HCT116 (cell line): ENCODE measurements around the gene POLR2A. TPM values are rescaled to one million over a fixed set of nuclear protein-coding genes. Genes with fewer than 3 reads are reported as not detected.
"Not testable (repeated sequence)": the region's sequence is repeated elsewhere in the genome, so short reads cannot be mapped to it uniquely, and the experiment has no call there.

Source experiments
- ATAC-seq: fragments of 200-7000 bp; cut with Tn5 transposase; 2 replicates; pipeline ENCODE4 v1.9.1; 2020; ENCODE audit warnings: mild to moderate bottlenecking, moderate library complexity
- BruUV-seq: library from RNA; stranded (reverse); fragments of 400-500 nt; replicated peaks from 2 replicates; lab custom pipeline; 2021; lab: Mats Ljungman, UMichigan
- CTCF ChIA-PET: fragments of 300-600 bp; sonication (Branson Sonifier 250); formaldehyde crosslinking; loops from one replicate; lab custom pipeline; 2021; ENCODE audit warnings: antibody characterized with exemption; lab: Charles Lee
- POLR2A ChIA-PET: fragments of 300-600, 350-600 bp; sonication (Branson Sonifier 250); formaldehyde crosslinking; loops from one replicate; lab custom pipeline; 2021; ENCODE audit warnings: antibody characterized with exemption; lab: Charles Lee
- RAD21 ChIA-PET, 2 experiments: fragments of 300-600 bp; sonication (Branson Sonifier 250); formaldehyde crosslinking; loops; one replicate each; lab custom pipeline; 2023; ENCODE audit warnings: low total read pairs in 2 of 2; ENCODE audit not compliant: uncharacterized antibody in 2 of 2, unreplicated experiment in 2 of 2, low non-redundant PET in 1 of 2; lab: Charles Lee
- DNase-seq: peaks from one replicate; pipeline ENCODE4 v3.0.0-alpha.2; 2010; ENCODE audit warnings: low read depth, low spot score
- H2AFZ ChIP-seq: fragments of 200-600 bp; shearing (Covaris generic), sonication (generic); 2 replicates; pipeline ENCODE4 v1.6.1; 2017; ENCODE audit warnings: low read depth, mixed run types, mixed read lengths, antibody characterized with exemption, low read length; ENCODE audit not compliant: poor library complexity, severe bottlenecking
- H3K27ac ChIP-seq: 2 replicates; pipeline ENCODE4 v1.5.1; 2012; ENCODE audit warnings: low read depth, low read length
- H3K27me3 ChIP-seq: fragments of 200-600 bp; sonication (generic); 2 replicates; pipeline ENCODE4 v1.6.1; 2016; ENCODE audit warnings: mixed run types, low read length, mixed read lengths; ENCODE audit not compliant: insufficient read depth
- H3K36me3 ChIP-seq, 2 experiments: fragments of 200-500 bp in 1 of 2; fragments of 200-600 bp in 1 of 2; sonication (Bioruptor generic) in 1 of 2; sonication (generic) in 1 of 2; 2 replicates each; pipeline versions ENCODE4 v1.5.1 to v1.6.1; 2014 to 2016; ENCODE audit warnings: low read length in 2 of 2, inconsistent platforms in 1 of 2, mixed read lengths in 1 of 2, mixed run types in 1 of 2; ENCODE audit not compliant: insufficient read depth in 2 of 2, control insufficient read depth in 1 of 2
- H3K4me1 ChIP-seq, 2 experiments: fragments of 200-600 bp in 1 of 2; sonication (generic) in 1 of 2; 2 replicates each; pipeline versions ENCODE4 v1.5.1 to v1.6.1; 2012 to 2017; ENCODE audit warnings: low read length in 2 of 2, inconsistent platforms in 1 of 2, mild to moderate bottlenecking in 1 of 2, mixed read lengths in 1 of 2, mixed run types in 1 of 2, moderate library complexity in 1 of 2; ENCODE audit not compliant: insufficient read depth in 2 of 2, control insufficient read depth in 1 of 2
- H3K4me2 ChIP-seq: fragments of 200-600 bp; sonication (generic); 2 replicates; pipeline ENCODE4 v1.6.1; 2017; ENCODE audit warnings: mixed run types, low read length, mixed read lengths
- H3K4me3 ChIP-seq, 2 experiments: fragments of 200-600 bp in 1 of 2; sonication (generic) in 1 of 2; replicated peaks in 1 of 2; 2 replicates each; pipeline ENCODE4 v1.5.1; 2011 to 2016; ENCODE audit warnings: low read length in 2 of 2, control low read depth in 1 of 2, low read depth in 1 of 2, mild to moderate bottlenecking in 1 of 2, mixed read lengths in 1 of 2, mixed run types in 1 of 2
- H3K79me2 ChIP-seq: fragments of 200-600 bp; sonication (generic); 2 replicates; pipeline ENCODE4 v1.6.1; 2017; ENCODE audit warnings: mild to moderate bottlenecking, mixed run types, low read length, moderate library complexity, mixed read lengths; ENCODE audit not compliant: insufficient read depth
- H3K9ac ChIP-seq: fragments of 200-600 bp; sonication (generic); 2 replicates; pipeline ENCODE4 v1.6.1; 2016; ENCODE audit warnings: low read length, mixed read lengths
- H3K9me2 ChIP-seq: fragments of 200-600 bp; sonication (generic), shearing (Covaris generic); 2 replicates; pipeline ENCODE4 v1.6.1; 2017; ENCODE audit warnings: mixed run types, mild to moderate bottlenecking, moderate library complexity; ENCODE audit not compliant: insufficient read depth
- H3K9me3 ChIP-seq, 2 experiments: fragments of 200-500 bp in 1 of 2; fragments of 200-600 bp in 1 of 2; sonication (Bioruptor generic) in 1 of 2; sonication (generic) in 1 of 2; 2 replicates each; pipeline ENCODE4 v1.6.1; 2014 to 2017; ENCODE audit warnings: low read length in 2 of 2, mixed read lengths in 2 of 2, inconsistent platforms in 1 of 2, low read depth in 1 of 2, mild to moderate bottlenecking in 1 of 2, mixed run types in 1 of 2, moderate library complexity in 1 of 2; ENCODE audit not compliant: control insufficient read depth in 1 of 2, insufficient read depth in 1 of 2
- H4K20me1 ChIP-seq: fragments of 200-600 bp; sonication (generic), shearing (Covaris generic); 2 replicates; pipeline ENCODE4 v1.6.1; 2017; ENCODE audit warnings: mixed run types, mild to moderate bottlenecking, moderate library complexity; ENCODE audit not compliant: insufficient read depth
- intact Hi-C: fragments of 100-400 bp; cut with micrococcal nuclease; formaldehyde crosslinking; loops from 2 replicates; pipeline ENCODE4 v1.10.0; 2022
- total RNA-seq: library from RNA; stranded (reverse); gene quantifications from one replicate; pipeline ENCODE4 v1.2.1, GENCODE V29; 2021; ENCODE audit not compliant: unreplicated experiment

POLR2A gene
- total RNA-seq, 1 experiment from 2014 or later, result 205 TPM

DNA sequence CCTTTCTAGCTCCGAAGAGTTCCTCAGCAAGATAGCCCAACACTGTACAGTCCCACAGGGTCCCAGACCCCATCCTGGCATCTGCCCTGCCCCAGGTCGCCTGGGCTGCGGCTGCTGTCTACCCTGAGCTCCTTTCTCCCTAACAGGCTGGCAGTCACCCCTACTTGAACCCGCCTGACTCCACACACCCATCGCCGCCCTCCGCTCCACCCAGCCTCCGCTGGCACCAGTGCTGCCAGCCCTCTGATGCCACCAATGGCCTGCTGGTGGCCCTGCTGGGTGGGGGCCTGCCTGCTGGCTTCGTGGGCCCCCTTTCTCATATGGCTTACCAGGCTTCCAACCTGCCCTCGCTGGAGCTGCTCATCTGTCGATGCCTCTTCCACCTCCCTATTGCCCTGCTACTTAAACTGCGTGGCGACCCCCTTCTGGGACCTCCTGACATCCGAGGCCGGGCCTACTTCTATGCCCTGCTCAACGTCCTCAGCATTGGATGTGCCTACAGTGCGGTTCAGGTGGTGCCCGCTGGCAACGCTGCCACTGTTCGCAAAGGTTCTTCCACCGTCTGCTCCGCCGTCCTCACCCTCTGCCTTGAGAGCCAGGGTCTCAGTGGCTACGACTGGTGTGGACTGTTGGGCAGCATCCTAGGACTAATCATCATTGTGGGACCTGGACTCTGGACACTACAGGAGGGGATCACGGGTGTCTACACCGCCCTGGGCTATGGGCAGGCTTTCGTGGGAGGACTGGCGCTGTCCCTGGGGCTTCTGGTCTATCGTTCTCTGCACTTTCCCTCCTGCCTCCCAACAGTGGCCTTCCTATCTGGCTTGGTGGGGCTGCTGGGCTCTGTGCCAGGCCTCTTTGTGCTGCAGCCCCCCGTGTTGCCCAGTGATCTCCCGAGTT lies 2.1 kb upstream of the POLR2A start:
- Histone ChIP-seq H3K4me1 (peaks cover 22 to 64% of the 10 kb centered on the region in 2 experiments; a peak in 3 of 4 replicates), H4K20me1 (peaks cover 18% of the 10 kb centered on the region; the same call in 1 of the 2 replicates), H3K79me2 (peaks cover 43% of the 10 kb centered on the region), H3K36me3 (peaks cover 0 to 11% of the 10 kb centered on the region in 2 experiments; a peak in 2 of 4 replicates)
- CTCF ChIA-PET, H3K9me3 ChIP-seq, BruUV-seq, H3K9me2 ChIP-seq, RAD21 ChIA-PET, H3K9ac ChIP-seq, H3K4me2 ChIP-seq, H2AFZ ChIP-seq, H3K4me3 ChIP-seq, H3K27me3 ChIP-seq, DNase-seq, ATAC-seq, H3K27ac ChIP-seq: not testable (repeated sequence)
- intact Hi-C loops, result loop anchor here (10.0 kb wide), 1 partner anchor 83 kb away; the partner anchor contains the start of gene SENP3
- POLR2A ChIA-PET, result interaction anchor here (1.1 kb wide), 1 partner anchor 36 kb away, joined by 4 read pairs; no protein-coding TSS in a partner anchor

DNA sequence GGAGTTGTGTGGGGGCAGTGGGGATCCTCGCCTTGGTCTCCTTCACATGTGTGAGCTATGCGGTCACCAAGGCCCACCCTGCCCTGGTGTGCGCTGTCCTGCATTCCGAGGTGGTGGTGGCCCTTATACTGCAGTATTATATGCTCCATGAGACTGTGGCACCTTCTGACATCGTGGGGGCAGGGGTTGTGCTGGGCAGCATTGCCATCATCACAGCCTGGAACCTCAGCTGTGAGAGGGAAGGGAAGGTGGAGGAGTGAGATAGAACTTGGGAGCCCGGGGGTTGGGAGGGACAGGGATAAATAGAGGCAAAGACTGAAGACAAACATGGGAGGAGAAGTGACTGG lies 1.5 kb upstream of the POLR2A start:
- H3K9me2 ChIP-seq, DNase-seq, CTCF ChIA-PET, ATAC-seq, H3K9me3 ChIP-seq, RAD21 ChIA-PET, H3K27me3 ChIP-seq, POLR2A ChIA-PET, BruUV-seq, H2AFZ ChIP-seq: not testable (repeated sequence)
- Histone ChIP-seq H3K4me3 (peak overlapping the region in 1 of 2 experiments; percentile 100; a peak in 1 of 4 replicates), H3K79me2 (peaks cover 43% of the 10 kb centered on the region), H3K4me2 (peak overlapping the region; percentile 100), H3K9ac (peak overlapping the region; percentile 100; the same call in 1 of the 2 replicates), H3K27ac (peak overlapping the region; percentile 87), H3K36me3 (peaks cover 2 to 17% of the 10 kb centered on the region in 2 experiments; a peak in 2 of 4 replicates), H4K20me1 (peaks cover 23% of the 10 kb centered on the region; the same call in 1 of the 2 replicates), H3K4me1 (peaks cover 17 to 62% of the 10 kb centered on the region in 2 experiments; a peak in 3 of 4 replicates)
- intact Hi-C loops, result loop anchor here (10.0 kb wide), 1 partner anchor 82 kb away; the partner anchor contains the start of gene SENP3
